Psoas muscle (tissue), 8 donors: ENCODE data around the gene HSF5. TPM values are rescaled to one million over a fixed set of nuclear protein-coding genes. Genes with fewer than 3 reads are reported as not detected.

Source experiments
- ATAC-seq, 4 donors: fragments of 200-7000 bp; cut with Tn5 transposase; one replicate each; pipeline ENCODE4 v1.9.1; 2020; ENCODE audit warnings: moderate library complexity in 3 of 4, mild to moderate bottlenecking in 2 of 4
- DNase-seq, 2 donors: peaks; one replicate each; pipeline ENCODE4 v3.0.0-alpha.2; 2020
- H3K27ac ChIP-seq: fragments of 200-600 bp; one replicate; pipeline ENCODE4 v1.8.0; 2022
- H3K27me3 ChIP-seq, 3 donors: fragments of 200-600 bp in 1 of 3; one replicate each; pipeline versions ENCODE4 v1.6.1 to v1.8.0; 2013 to 2022; ENCODE audit warnings: low read length in 2 of 3, mild to moderate bottlenecking in 2 of 3, moderate library complexity in 1 of 3; ENCODE audit not compliant: insufficient read depth in 3 of 3
- H3K36me3 ChIP-seq, 2 donors: fragments of 200-600 bp in 1 of 2; one replicate each; pipeline versions ENCODE4 v1.6.1 to v1.8.0; 2013 to 2022; ENCODE audit warnings: low read depth in 1 of 2, mild to moderate bottlenecking in 1 of 2, moderate library complexity in 1 of 2; ENCODE audit not compliant: insufficient read depth in 1 of 2
- H3K4me1 ChIP-seq: fragments of 200-600 bp; one replicate; pipeline ENCODE4 v1.8.0; 2022
- H3K4me3 ChIP-seq: fragments of 200-600 bp; one replicate; pipeline ENCODE4 v1.8.0; 2022; ENCODE audit warnings: mild to moderate bottlenecking
- H3K9me3 ChIP-seq: fragments of 200-600 bp; one replicate; pipeline ENCODE4 v1.8.0; 2022
- CTCF ChIP-seq: fragments of 200-600 bp; IDR thresholded peaks from one replicate; pipeline ENCODE4 v1.8.0; 2022; ENCODE audit warnings: antibody characterized with exemption
- WGBS, 3 donors: extraction: QIAGEN DNeasy Blood & Tissue Kit; methylation state at CpG; one replicate each; pipeline versions ENCODE4 v1.1.6 to v1.1.7; 2013; 5-methylcytosine and 5-hydroxymethylcytosine counted together
- intact Hi-C, 2 donors: fragments of 100-400 bp; cut with DNase I; formaldehyde crosslinking; loops; one replicate each; pipeline versions ENCODE4 v1.11.0 to v1.14.2; 2022
- polyA plus RNA-seq, 3 donors: library from polyadenylated mRNA; stranded (reverse); fragments of 200-250 nt; gene quantifications; one replicate each; pipeline ENCODE4 v1.2.3, GENCODE V29; 2013
- total RNA-seq, 4 donors: library from RNA; stranded (reverse); fragmentation: NEBNext Ultra II Directional in 2 of 4; extraction: Animal tissue kit (Norgen Biotek cat#: 25700) in 2 of 4; gene quantifications; one replicate each; pipeline versions ENCODE4 v1.2.1 to v1.2.4, GENCODE V29; 2021 to 2023
- donor health status: healthy with polysubstance abuse.
- donor health status: DM: no; HTN: no; CAD: no; lungs with moderate emphysema.
- donor health status: Bipolar disorder and iron deficiency.
- donor health status: healthy.
- donor health status: DM: yes; HTN: yes; CAD: no.
- donor health status: DM: no; HTN: no; CAD: no.
- donor health status: DM: no; HTN: no; CAD: no.
- donor health status: DM: yes; HTN: yes; CAD: no.

Gene HSF5
- total and polyA plus RNA-seq, 7 donors: not detected

GRCh38 chr17:58377661-58378060 is 110.5 kb downstream of the HSF5 start:
- TF ChIP-seq CTCF: no peak
- 80 to 85% (median 82%) methylated on average over 5 of the region's 5 CpGs for WGBS, 3 donors

GRCh38 chr17:58377093-58377601 is 111.1 kb downstream of the HSF5 start:
- no peaks in the 10 kb centered on the region for H3K36me3 ChIP-seq
- H3K9me3 ChIP-seq: no peaks in the 10 kb centered on the region
- no peak for DNase-seq
- no peak for TF ChIP-seq CTCF
- ATAC-seq: no peak
- no peaks in the 10 kb centered on the region for H3K27me3 ChIP-seq
- H3K4me1 ChIP-seq: no peaks in the 10 kb centered on the region
- WGBS, 3 donors: 74 to 83% (median 80%) methylated on average over 3 of the region's 3 CpGs
- no peak overlapping the region for H3K4me3 ChIP-seq
- no peak overlapping the region for H3K27ac ChIP-seq
- intact Hi-C loops: no loop called here

More at GRCh38 chr17:58377661-58378060, 110.5 kb downstream of the HSF5 start:
- no peak overlapping the region for H3K4me3 ChIP-seq
- no peaks in the 10 kb centered on the region for H3K27me3 ChIP-seq
- no peaks in the 10 kb centered on the region for H3K4me1 ChIP-seq
- H3K36me3 ChIP-seq: no peaks in the 10 kb centered on the region
- intact Hi-C loops: no loop called here
- ATAC-seq (no peak), DNase-seq (no peak)
- H3K27ac ChIP-seq: no peak overlapping the region
- no peaks in the 10 kb centered on the region for H3K9me3 ChIP-seq

GRCh38 chr17:58376472-58377000 is 111.7 kb downstream of the HSF5 start:
- TF ChIP-seq CTCF: no peak
- H3K27ac ChIP-seq: no peak overlapping the region
- DNase-seq (no peak), ATAC-seq (no peak)
- no peaks in the 10 kb centered on the region for H3K27me3 ChIP-seq
- no peak overlapping the region for H3K4me3 ChIP-seq
- intact Hi-C loops: no loop called here
- no peaks in the 10 kb centered on the region for H3K36me3 ChIP-seq
- H3K4me1 ChIP-seq: no peaks in the 10 kb centered on the region
- H3K9me3 ChIP-seq: no peaks in the 10 kb centered on the region
- 53 to 58% (median 55%) methylated on average over 4 of the region's 4 CpGs for WGBS, 3 donors

GRCh38 chr17:58375811-58376210 is 112.4 kb downstream of the HSF5 start:
- Histone ChIP-seq H3K4me1 (no peaks in the 10 kb centered on the region), H3K9me3 (no peaks in the 10 kb centered on the region), H3K27ac (no peak overlapping the region), H3K27me3 (no peaks in the 10 kb centered on the region), H3K36me3 (no peaks in the 10 kb centered on the region), H3K4me3 (no peak overlapping the region)
- intact Hi-C loops: no loop called here
- TF ChIP-seq CTCF: no peak
- no peak for DNase-seq
- no peak for ATAC-seq
- WGBS, 3 donors: 57 to 65% (median 59%) methylated on average over 2 of the region's 2 CpGs

GRCh38 chr17:58375256-58375655 is 113.0 kb downstream of the HSF5 start:
- Histone ChIP-seq H3K36me3 (no peaks in the 10 kb centered on the region), H3K27me3 (no peaks in the 10 kb centered on the region), H3K4me3 (no peak overlapping the region), H3K27ac (no peak overlapping the region), H3K9me3 (no peaks in the 10 kb centered on the region), H3K4me1 (no peaks in the 10 kb centered on the region)
- ATAC-seq (no peak), DNase-seq (no peak)
- intact Hi-C loops: no loop called here
- no peak for TF ChIP-seq CTCF
- WGBS, 3 donors: 72 to 76% (median 74%) methylated on average over 5 of the region's 5 CpGs
